Stimulated activated CD8-positive, alpha-beta memory T cell treated with anti-CD3 and anti-CD28 coated beads, Interleukin-12 subunit alpha, Interleukin-12 subunit beta, amount 100 ng/mL, for 24 hours (primary cell): ENCODE data around the gene DUSP16.
"Not testable (repeated sequence)": the region's sequence is repeated elsewhere in the genome, so short reads cannot be mapped to it uniquely, and the experiment has no call there.

ENCODE experiments used
- DNase-seq: peaks from one replicate; pipeline ENCODE4 v3.0.0-alpha.2; 2020; ENCODE audit errors: extremely low read depth

DUSP16 gene

DNA sequence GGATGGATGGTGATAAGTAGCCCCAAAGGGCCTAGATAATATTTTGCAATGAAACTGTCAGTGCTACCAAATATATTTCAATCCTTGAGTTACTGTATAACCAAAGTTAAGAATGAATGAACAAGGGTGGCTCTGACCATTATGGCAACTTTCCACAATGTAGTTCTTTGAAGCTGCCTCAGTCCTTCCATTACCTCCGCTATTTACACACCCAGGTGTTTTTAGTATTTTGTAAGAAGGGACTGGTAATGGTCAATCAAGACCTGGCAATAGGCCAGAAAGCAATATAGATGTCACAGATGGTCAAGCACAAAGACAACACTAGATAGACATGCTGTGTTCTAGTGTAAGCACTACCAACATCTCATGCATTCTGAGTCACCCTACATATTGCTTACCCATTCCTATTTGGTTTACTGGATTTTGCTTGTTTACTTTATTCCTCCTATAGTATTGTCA is 16.3 kb downstream of the DUSP16 start:
- DNase-seq = no peak

DNA sequence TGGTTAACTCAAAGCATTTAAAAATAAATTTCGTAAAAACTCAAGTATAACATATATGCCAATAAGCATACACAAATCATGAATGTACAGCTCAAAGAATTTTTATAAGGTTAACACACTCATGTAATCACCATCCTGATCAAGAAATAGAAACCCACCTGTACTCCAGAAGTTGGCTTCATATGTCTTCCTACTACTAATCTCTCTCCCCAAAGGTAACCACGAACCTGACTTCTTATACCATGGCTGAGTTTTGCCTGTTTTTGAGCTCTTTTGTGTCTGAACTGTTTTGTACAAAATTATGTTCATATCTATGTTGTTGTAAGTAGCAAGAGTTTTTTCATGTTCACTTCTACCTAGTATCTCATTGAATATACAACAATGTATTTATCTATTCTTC is 18.7 kb downstream of the DUSP16 start:
- DNase-seq = no peak

DNA sequence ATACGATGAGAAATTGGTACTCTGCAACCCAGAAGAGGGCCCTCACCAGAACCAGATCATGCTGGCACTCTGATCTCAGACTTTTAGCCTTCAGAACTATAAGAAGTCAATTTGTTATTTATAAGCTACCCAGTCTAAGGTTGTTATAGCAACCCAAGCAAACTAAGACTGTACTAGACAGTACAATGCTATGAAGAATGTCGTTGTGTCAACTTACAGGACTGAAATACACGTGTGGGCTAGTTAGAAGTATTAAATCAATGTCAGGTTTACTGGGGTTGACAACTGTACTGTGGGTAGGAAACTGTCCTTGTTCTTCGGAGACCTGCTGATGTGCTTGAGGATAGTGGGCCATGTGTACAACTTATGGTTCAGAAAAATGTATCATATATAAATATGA is 19.7 kb downstream of the DUSP16 start:
- DNase-seq = no peak

DNA sequence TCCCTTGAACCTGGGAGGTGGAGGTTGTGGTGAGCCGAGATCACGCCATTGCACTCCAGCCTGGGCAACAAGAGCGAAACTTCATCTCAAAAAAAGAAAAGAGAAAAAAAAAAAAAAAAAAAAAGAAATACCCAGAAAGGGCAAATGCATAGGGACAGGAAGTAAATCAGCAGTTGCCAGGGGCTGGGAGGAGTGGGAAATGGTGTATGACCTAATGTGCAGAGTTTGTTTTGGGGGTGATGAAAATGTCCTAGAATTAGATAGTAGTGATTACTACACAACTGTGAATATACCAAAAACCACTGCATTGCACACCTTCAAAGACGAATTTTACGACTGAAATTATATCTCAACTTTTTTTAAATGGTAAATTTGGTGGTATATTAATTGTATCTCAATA is 20.4 kb downstream of the DUSP16 start:
- no peak for DNase-seq

DNA sequence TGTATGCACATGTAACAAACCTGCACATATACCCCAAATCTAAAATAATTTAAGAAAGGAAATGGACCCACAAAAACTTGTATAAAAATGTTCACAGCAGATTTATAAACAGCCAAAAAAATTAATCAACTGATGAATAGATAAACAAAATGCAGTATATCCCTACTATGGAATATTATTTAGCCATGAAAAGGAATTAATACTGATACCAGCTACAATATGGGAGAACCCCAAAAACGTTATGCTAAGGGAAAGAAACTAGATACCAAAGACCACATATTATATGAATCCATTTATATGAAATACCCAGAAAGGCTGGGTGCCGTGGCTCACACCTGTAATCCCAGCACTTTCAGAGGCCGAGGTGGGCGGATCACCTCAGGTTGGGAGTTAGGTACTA is 20.9 kb downstream of the DUSP16 start:
- no peak for DNase-seq

DNA sequence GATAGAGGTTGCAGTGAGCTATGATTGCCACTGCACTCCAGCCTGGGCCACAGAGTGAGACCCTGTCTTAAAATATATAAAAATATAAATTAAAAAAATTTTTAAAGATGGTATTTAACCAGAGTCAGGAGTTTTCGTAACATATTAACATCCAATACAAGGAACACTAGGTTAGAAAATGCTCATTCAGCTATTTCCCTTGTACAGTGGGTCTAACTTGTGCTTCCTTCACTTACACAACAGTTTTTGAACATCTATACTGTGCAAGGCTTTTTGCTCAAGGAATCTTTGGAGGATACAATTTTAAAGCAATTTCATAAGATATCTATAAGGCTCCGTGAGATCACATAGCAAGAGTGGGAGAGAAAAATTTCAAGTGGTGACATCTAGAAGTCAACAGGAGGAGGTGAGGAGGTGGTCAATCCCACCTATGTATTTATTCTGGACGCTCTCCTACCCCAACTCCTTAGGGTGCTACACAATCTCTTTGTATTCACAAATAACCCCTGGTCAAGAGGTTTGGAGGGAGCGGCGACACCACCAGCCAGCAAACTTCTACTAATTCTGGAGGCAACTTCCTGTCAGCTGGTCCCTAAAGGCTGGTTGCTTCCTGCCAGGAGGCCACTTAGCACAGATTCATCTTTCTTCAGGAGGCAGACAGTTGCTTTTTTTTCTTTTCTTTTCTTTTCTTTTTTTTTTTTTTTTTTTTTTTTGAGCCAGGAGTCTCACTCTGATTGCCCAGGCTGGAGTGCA is 22.2 kb downstream of the DUSP16 start:
- DNase-seq = no peak

DNA sequence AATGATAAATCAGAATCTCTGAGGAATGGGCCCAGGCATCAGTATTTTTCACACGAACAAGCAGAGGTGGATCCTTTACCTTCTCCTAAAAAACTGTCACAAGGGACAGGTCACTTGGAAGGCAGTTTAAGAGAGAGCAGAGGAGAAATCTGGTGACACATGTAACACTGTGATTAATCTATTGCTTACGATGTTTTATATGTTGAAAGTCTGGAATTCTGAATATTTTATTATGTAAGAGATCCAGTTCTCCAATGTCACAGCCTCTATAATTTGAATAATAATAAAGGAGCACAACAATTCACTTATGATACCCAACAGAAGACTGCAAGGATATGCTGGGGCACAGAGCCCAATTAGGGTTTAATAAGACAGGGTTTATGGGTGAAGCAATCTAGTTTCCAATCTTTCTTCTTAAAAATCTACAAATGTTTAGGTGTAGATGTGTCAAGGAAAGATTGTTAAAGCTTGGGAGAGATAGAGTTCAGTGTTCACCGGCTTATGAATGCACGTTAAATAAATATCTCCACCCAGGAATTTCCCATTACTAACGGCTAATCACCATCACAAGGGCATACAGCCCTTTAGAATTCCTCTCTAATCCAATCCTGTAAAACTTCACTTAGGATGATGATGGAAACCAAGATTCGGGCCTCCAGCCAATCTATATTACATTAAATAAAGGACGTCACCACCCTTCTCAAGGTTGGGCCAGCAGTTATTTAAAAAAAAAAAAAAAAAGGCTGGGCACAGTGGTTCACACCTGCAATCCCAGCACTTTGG is 23.4 kb downstream of the DUSP16 start:
- DNase-seq = no peak

DNA sequence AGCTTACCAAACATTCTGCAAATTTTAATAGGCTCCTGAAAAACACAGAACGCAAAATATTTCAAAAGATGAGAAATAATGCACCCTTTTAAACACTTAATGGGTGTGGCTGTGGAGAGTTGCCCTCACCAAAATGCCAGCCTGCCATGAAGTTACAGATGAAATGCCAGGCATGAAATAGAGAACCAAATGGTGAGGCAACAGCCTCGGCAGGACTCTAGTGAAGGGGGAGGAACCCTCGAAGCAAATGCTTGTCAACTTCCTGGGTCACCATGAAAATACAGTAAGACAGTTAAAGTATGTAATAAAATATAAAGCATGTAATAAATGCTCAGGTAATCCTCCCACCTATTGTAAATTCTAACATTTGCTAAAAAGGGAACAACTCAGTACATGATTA is 24.1 kb downstream of the DUSP16 start:
- DNase-seq = no peak

DNA sequence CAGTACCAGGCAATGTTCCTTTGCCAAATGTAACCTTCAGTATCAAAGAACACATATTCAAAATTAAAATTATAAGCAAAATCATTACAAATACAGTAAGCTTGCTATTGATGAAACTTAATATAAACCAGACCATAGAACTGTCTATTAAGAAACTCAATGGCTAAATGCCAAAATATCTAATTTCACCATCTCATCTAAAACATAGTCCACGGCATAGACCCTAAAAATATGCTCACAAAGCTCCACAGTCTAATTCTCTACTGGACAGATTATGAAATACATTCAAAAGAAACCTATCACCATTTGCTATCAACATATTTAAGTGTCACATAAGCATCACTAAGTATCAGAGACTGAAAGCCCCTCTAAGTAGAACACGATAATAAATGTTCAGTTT is 25.2 kb downstream of the DUSP16 start:
- DNase-seq = no peak

DNA sequence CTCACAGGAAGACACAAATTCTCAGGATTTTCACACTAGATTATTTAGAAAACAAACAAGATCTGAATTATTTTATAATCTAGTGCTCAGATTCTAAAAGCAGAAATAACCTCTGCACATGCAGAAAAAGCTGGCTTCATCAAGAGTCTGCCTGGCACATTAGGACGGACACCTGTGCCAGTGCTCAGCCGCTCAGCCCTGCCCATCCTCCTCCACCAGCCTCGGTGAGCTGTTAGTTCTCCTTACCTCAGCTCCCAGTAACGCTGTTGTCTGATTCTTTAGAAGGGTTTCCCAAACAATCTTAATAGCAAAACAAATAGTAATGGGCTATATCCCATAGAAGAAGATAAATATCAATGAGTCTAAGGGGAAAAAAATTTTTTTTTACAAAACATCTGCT is 27.7 kb downstream of the DUSP16 start:
- DNase-seq = no peak

DNA sequence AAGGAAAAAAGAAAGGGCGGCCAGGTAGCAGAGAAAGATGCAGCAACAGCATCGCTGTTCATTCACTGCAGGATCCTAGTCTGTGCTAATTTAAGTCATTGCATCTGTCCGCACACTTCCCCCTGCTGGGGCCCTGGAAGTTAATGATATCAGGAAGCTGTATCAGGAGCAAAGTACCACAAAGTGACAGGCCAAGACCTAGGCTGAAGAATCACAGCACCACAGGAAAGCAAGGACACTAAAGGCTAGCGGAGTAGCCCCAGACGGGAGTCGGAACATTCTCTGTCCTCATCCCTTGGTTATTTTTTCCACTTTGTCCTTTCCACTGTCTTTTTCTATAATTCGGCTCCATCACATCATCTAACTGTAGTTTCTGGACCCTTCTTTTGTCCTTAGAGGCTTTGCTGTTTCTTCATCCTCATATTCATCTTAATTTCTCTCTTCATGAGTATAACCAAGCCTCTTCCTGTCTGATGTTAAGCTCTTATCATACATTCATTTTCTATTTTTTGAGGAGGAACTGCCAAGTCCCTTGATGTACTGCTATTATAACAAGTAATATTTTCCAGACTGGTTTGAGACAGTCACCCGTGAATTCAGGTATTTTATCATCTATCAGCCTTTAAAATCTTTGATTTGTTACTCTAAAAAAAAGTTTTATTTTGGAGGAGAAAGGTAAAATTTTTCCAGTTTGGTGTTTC is 28.3 kb downstream of the DUSP16 start:
- DNase-seq = no peak

DNA sequence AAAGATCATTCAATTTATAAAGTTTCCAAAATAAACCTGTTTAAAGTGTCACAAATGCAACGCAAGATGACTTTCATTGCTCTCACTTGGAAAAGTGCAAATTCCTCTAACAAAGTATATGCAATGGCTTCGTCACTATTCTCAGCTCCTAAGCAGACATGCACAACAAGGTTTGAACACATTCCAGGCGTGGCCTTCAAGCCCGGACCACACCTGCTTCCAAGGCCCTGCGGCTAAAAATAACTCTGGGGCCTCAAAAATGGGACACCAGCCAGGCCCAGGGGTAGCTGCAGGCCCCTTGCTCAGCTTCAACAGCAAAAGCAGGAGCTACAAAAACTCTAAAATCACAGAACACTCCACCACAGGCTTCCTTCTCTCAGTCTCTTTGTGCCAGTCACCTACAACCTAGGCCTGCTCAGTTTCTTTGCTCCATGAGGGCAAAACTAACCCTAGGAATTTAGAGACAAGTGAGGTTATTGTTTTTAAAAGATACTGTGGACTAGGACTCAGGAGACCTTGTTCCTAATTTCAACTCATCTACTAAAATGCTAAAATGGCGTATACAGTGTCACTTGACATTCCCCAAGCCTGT is 29.3 kb downstream of the DUSP16 start:
- no peak for DNase-seq

DNA sequence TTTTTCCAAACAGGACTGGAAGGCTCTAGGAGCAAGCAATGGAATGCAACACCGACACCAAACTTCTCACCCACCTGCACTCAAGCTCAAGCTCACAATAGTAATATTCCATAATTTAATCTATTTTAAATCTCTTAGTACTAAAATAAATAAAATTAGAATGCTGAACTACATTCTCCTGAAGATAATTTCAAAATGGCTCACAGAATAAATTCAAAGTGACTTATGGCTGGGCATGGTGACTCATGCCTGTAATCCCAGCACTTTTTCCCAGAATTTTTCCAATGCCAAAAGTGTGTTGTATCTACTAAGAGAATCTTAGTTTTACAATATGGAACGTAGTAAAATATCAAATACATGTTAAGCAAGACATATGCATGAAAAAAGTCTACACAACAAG is 31.5 kb downstream of the DUSP16 start:
- no peak for DNase-seq

DNA sequence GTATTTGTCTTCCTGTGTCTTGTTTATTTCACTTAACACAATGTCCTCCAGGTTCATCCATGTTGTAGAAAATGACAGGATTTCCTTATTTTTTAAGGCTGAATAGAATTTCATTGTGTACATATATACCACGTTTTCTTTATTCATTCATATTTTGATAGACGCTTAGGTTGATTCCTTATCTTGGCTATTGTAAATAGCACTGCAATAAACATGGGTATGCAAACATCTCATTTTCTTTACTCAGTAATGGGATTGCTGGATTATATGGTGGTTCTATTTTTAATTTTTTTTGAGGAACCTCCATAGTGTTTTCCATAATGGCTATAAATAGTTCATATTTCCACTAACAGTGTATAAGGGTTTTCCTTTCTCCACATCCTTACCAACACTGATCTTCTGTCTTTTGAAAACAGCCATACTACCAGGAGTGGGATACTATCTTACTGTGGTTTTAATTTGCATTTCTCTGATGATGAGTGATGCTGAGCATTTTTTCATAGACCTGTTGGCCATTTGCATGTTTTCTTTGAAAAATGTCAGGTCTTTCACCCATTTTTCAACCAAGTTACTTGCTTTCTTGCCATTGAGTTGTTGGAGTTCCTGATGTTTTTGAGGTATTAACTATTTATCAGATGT is 32.8 kb downstream of the DUSP16 start:
- DNase-seq = no peak

DNA sequence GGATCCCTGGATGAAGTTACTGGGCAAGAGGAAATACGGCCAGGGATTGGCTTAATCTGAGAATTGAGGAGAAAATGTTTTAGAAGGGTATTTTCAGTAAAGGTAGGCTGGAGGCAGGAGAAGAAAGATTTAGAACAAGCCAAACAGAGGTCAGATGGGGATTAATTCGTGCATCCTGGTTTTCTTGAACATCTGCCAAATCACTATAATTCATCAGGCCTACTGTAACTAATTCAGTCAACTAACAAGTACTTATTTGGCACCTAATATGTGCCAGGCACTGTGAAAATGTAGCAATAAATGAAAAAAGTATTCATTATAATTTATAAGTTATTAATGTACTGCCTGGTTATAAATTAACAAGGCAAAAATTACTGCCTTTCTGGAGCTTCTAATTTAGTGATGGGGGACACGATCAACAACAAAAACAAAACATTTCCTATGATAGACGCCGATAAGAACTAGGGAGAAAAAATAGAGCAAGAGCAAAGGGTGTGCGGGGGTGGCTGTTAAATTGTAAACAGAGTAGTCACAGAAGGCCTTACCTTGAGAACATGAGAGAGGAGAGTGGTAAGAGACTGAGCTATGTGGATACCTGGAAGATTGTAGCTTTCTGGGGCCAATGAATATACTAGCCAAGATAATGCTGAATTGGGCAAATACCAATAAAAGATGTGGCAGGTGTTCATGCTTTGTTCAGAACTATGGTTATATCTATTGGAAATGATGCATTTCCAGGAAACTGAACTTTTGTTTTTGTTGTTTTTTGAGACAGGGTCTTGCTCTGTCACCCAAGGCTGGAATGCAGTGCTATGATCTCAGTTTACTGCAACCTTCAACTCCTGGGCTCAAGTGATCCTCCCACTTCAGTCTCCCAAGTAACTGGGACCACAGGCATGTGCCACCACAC is 34.0 kb downstream of the DUSP16 start:
- no peak for DNase-seq

DNA sequence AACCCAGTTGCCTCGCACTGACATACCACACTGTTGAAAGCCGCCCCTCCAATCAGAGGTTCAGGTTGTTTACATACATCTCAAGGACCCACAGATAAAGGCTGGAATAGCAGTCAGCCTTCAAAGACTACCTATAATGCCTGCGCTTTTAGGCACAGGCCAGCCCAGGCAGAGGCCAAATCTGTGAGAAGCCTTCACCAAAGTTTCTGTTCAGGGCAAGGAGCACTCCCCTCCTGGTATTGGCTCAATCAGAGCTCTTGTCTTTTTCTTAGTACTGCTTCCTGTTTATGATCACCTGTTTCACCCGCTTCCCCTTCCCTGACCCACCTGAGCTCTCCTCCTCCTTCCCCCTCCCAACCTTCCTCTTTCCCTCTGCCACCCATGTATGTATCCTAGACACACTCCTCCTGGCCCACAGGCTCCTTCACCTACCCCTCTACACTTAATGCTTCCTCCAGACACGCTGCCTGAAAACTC is 34.8 kb downstream of the DUSP16 start:
- no peak for DNase-seq

DNA sequence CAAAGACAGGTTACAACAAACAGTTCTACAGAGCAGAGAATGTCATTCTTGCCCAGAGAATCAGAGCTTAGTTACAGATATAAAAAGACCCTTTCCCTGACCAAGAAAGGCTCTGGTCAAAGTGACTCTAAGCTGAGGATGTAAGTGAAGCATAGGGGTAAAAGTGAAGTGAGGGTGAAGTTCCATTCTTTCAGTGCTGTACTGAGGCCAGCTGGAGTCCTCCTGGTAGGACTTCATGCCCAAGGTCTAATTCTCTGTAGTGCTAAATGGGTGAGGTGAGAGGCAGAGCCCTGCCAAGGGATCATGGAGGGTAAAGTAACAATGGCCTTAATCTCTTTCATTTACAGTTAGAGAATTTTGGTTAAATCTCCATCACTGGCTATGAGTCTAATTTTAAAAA is 38.5 kb downstream of the DUSP16 start:
- no peak for DNase-seq

DNA sequence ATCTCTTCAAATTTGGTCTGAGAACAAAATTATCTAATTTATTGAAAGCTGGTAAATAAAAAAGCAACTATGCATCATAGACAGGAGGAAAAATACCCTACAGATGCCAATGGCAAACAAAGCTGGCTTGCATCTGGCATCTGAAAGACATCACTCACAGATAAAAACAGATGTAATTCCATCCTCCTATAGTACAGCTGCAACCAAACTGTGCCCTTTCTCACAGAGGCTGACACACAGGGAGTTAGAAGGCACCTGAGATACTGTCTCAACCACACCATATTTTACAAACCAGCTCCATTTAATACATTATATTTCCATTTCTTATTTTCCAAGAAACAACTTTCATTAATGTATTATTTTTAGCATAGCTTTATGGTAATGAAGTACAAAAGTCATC is 39.4 kb downstream of the DUSP16 start:
- DNase-seq = no peak

DNA sequence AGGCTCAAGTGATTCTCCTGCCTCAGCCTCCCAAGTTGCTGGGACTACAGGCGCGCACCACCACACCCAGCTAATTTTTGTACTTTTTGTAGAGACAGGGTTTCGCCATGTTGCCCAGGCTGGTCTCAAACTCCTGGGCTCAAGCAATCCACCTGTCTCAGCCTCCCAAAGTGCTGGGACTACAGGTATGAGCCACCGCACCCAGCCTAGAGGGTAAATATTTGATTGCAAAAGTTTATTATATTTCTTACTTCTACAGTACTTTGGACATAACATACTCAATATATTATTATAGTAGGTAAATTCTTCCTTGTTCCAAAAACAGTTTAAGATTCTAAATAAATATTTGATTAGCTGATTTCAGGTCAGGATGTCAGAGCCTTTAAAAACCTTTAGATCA is 40.0 kb downstream of the DUSP16 start:
- not testable (repeated sequence) for DNase-seq

DNA sequence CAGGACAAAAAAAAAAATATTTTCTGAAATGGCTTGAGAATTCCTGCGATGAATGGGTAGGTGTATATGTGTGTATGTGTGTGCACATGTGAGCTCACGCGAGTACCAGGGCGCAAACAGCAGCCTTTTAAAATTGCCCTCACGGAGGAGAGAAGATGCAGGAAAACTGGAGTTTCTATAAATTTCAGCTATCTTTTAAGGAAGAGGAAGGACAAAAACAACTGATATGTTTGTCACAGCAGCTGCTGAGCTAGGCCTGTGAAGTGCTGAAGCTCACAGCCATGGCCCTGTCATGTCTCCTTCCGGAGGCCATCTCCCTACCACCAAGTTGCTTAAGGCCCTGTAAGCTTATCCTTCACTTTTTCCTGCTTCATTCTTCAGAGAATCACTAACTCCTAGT is 40.8 kb downstream of the DUSP16 start:
- DNase-seq = no peak

DNA sequence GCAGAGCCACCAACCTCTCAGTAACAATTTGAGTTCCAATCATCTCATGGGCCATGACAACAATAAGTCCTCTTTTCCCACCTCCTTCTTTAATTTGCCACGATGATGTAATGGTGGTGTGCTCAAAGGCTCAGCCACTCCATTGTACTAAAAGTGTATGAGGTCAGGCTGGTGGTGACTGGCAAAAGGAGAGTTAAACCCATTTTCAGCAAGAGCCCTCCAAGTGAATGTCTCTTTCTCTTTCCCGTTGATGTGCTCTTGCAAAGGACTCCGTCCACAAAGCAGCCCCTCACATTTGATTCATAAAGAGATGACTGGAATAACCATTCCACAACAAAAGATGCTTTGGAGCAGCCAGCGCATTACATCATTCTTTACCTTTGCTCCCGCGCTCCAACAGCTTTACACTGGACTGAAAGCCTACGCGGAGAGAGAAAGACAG is 41.6 kb downstream of the DUSP16 start:
- no peak for DNase-seq
